Aorta (tissue), 5 donors: ENCODE results near the gene OCRL. TPM values are rescaled to one million over a fixed set of nuclear protein-coding genes. Genes with fewer than 3 reads are reported as not detected.

Experiments
- ATAC-seq: fragments of 200-7000 bp; cut with Tn5 transposase; one replicate; pipeline ENCODE4 v1.9.1; 2022; ENCODE audit warnings: moderate library complexity; ENCODE audit not compliant: low FRiP score
- DNase-seq, 2 donors: peaks; one replicate each; pipeline ENCODE4 v3.0.0-alpha.2; 2020
- H3K27ac ChIP-seq, 2 donors: one replicate each; pipeline ENCODE4 v1.5.1; 2013; ENCODE audit warnings: low read length in 2 of 2, mild to moderate bottlenecking in 2 of 2, moderate library complexity in 2 of 2, control low read depth in 1 of 2, inconsistent platforms in 1 of 2, low read depth in 1 of 2
- H3K27me3 ChIP-seq, 2 donors: one replicate each; pipeline ENCODE4 v1.6.1; 2013; ENCODE audit warnings: control low read depth in 1 of 2, low read length in 1 of 2, mild to moderate bottlenecking in 1 of 2, moderate library complexity in 1 of 2; ENCODE audit not compliant: insufficient read depth in 2 of 2, control insufficient read depth in 1 of 2
- H3K36me3 ChIP-seq, 2 donors: one replicate each; pipeline ENCODE4 v1.6.1; 2013; ENCODE audit warnings: control low read depth in 1 of 2, low read length in 1 of 2, mild to moderate bottlenecking in 1 of 2; ENCODE audit not compliant: insufficient read depth in 2 of 2, control insufficient read depth in 1 of 2
- H3K4me1 ChIP-seq, 2 donors: one replicate each; pipeline ENCODE4 v1.6.1; 2013; ENCODE audit warnings: low read length in 2 of 2, control low read depth in 1 of 2, mild to moderate bottlenecking in 1 of 2, moderate library complexity in 1 of 2; ENCODE audit not compliant: insufficient read depth in 2 of 2, control insufficient read depth in 1 of 2
- H3K4me3 ChIP-seq, 2 donors: one replicate each; pipeline ENCODE4 v1.5.1; 2013; ENCODE audit warnings: low read length in 2 of 2, control low read depth in 1 of 2, mild to moderate bottlenecking in 1 of 2
- H3K9me3 ChIP-seq: one replicate; pipeline ENCODE4 v1.6.1; 2013; ENCODE audit warnings: mild to moderate bottlenecking, low read length; ENCODE audit not compliant: control insufficient read depth
- WGBS, 2 donors: extraction: QIAGEN DNeasy Blood & Tissue Kit; methylation state at CpG; one replicate each; pipeline ENCODE4 v1.1.7; 2013; 5-methylcytosine and 5-hydroxymethylcytosine counted together
- intact Hi-C, 2 donors: fragments of 100-400 bp; cut with DNase I; formaldehyde crosslinking; loops; one replicate each; pipeline versions ENCODE4 v1.14.2 to v1.15.0; 2022
- polyA plus RNA-seq, 2 donors: library from polyadenylated mRNA; stranded (reverse); fragments of 200-250 nt; gene quantifications; one replicate each; pipeline ENCODE4 v1.2.3, GENCODE V29; 2013
- total RNA-seq, 2 donors: library from RNA; stranded (reverse); fragmentation: NEBNext Ultra II Directional; extraction: Animal tissue kit (Norgen Biotek cat#: 25700); gene quantifications; one replicate each; pipeline ENCODE4 v1.2.1, GENCODE V29; 2021
- donor health status: healthy with polysubstance abuse.
- donor health status: Bipolar disorder and iron deficiency.
- donor health status: DM: no; HTN: no; CAD: no.
- donor health status: DM: no; HTN: no; CAD: no.
- donor health status: DM: yes; HTN: yes; CAD: no.

The OCRL gene
- total and polyA plus RNA-seq, 4 donors, result 10.6 to 23.6 (median 18.2) TPM

DNA sequence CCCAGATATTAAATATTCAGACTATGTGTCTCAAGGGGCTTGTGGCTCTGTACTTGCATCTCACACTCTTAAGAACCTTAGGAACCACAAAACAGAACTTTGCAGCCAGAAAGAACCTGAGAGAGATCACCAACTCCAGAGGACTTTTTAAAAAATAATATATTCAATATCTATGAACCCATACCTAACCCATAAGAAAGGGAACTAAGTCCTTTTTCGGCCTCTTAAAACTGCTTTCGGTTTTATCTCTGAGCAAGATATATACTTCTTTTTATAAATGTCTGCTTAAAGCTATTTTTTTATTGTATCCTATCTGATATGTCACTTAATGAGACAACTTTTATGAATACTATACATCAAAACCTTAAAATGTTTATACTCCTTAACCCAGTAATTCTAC is 27.6 kb upstream of the OCRL start:
- Histone ChIP-seq H3K4me3 (no peak overlapping the region), H3K4me1 (no peaks in the 10 kb centered on the region), H3K27ac (no peak overlapping the region), H3K27me3 (no peaks in the 10 kb centered on the region), H3K36me3 (no peaks in the 10 kb centered on the region), H3K9me3 (no peaks in the 10 kb centered on the region)
- DNase-seq (no peak), ATAC-seq (no peak)
- 51% methylated on average over 2 of the region's 2 CpGs for WGBS, 2 donors
- intact Hi-C loops, result no loop called here

DNA sequence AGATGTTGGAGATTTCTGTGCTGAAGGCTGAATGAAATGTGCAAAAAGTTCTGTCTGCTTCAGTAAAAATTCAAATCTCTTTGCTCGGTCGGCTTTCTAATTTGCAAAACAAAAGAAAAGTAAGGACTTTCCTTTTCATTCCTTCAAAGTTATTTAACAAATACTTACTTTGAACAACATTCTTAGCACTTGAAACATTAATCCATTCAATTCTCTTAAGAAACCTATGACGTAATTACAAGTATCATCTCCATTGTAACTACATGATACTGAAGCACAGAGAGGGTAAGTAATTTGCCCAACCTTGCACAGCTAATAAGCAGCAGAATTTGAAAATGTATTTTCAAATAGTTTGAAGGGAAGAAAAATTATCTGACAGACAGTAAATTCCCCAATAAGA is 23.7 kb upstream of the OCRL start:
- DNase-seq, result no peak
- Histone ChIP-seq H3K36me3 (no peaks in the 10 kb centered on the region), H3K4me3 (no peak overlapping the region), H3K27me3 (no peaks in the 10 kb centered on the region), H3K4me1 (no peaks in the 10 kb centered on the region), H3K27ac (no peak overlapping the region), H3K9me3 (no peaks in the 10 kb centered on the region)
- WGBS, 2 donors, result 40 to 71% methylated on average over 3 of the region's 3 CpGs
- no peak for ATAC-seq
- intact Hi-C loops, result no loop called here

DNA sequence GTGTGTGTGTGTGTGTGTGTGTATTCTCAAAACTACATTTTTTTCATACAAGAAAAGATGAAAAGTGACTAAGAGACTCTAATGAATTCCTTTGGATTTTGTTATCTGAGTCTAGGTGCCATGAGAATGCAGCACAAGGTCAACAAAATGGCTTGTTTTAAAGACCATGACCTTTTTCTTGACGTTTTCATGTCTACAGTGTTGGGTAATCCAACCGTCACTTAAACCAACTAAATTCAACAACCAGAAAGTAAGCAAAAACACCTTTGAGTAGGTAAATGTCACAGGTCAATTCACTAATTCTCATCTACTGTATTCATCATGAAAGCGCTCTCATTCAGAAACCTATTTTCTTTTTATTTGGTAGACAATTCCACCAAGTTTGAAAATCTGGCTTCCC is 19.9 kb upstream of the OCRL start:
- H3K27me3 ChIP-seq, result no peaks in the 10 kb centered on the region
- H3K9me3 ChIP-seq, result no peaks in the 10 kb centered on the region
- intact Hi-C loops, result no loop called here
- ATAC-seq, result no peak
- no peak overlapping the region for H3K4me3 ChIP-seq
- no peaks in the 10 kb centered on the region for H3K36me3 ChIP-seq
- DNase-seq, result no peak
- no peaks in the 10 kb centered on the region for H3K4me1 ChIP-seq
- WGBS, 2 donors, result 57 to 75% methylated on average over 3 of the region's 3 CpGs
- no peak overlapping the region for H3K27ac ChIP-seq

DNA sequence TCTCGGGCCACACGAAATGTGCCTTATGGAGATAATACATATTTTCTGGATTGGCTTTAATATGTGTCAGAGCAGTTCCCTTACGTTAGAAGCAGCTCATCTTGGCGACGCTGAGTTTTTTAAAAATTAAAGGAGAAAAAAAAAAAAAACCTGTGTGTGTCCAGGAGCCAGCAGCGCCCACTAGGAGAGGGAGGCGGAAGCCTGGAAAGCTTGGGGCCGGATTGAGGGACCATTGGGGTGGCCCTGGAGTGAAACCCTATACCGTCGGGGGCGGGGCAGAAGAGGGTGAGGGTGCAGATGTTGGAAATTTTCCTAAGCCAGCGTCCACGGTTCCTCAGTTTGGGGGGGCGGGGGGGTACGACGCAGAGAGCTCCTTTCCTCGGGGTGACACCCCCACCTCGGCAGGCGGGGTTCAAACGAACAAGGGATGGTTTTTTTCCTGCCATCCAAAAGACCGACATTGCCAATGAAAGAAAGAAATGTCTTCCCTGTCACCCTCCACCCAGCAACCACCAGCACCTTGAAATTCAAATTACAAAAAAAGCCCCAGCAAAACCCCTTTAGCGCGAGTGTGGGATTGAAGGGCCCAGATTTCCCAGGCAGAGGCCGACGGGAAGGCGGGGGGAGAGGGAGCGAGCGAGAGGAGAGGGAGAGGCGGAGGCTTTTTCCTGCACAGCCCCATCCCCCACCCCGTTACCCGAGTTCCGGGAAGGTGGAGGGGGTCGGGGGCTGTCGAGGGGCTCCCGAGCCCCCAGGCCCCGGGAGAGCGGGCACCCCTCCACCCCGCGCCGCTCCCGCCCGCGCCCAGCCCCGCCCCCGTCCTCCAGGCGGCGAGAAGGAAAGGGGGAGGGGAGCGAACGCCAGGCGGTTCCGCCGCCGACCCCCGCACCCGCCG is 17.6 kb upstream of the OCRL start:
- peak overlapping the region; percentile 70 to 79 for H3K4me3 ChIP-seq
- H3K27ac ChIP-seq, result peak overlapping the region; percentile 16 to 96
- intact Hi-C loops, result no loop called here
- DNase-seq (peak; percentile 59 to 80), ATAC-seq (peak; percentile 79)
- no peaks in the 10 kb centered on the region for H3K27me3 ChIP-seq
- no peaks in the 10 kb centered on the region for H3K4me1 ChIP-seq
- WGBS, 2 donors, result 1 to 27% methylated on average over 45 to 56 of the region's 56 CpGs
- no peaks in the 10 kb centered on the region for H3K9me3 ChIP-seq
- no peaks in the 10 kb centered on the region for H3K36me3 ChIP-seq

DNA sequence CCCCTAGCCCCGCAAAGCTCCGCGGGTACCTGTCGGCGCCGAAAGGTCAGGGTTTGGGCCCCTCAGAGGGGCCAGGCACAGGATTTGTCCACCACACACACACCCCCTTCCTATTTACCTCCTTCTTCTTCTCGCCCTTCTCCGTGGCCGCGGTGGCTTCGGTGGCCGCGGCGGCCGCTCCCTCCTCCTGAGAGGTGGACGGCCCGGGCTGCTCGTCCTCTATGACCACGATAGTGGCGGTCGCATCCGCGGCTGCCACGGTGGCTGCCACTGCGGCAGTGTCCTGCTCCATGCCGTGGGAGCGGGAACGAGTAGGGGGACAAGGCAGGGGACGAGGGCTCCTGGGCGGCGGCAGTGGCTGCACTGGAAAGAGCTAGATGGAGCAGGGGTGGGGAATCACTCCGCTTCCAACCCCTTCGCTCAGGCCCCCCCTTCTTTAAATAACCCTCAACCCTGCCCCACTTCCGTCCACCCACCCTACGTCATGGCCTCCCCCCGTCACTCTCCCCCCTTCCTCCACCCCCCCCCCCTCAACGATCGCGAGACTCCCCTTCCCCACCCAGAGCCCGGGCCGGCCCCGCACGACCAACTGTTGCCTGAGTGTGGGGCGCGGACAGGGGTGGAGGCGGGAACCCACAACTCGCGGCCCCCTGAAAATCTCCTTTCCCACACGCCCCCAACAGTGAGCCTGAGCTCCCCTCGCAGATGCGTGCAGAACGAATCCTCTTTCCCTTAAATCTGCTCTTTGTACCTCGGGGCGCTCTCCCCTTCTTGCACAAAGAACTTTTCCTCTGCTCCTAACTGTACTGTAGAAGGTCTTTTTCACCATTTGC is 16.8 kb upstream of the OCRL start, which contains the start of gene SMARCA1:
SMARCA1 (minus strand) TSS at position 412 of the 833 bp plus-strand sequence; CDS start at position 292, 120 bp downstream.
- Histone ChIP-seq H3K9me3 (no peaks in the 10 kb centered on the region), H3K36me3 (no peaks in the 10 kb centered on the region), H3K4me3 (peak within 1 kb of the TSS; percentile 70 to 79), H3K27me3 (no peaks in the 10 kb centered on the region), H3K4me1 (no peaks in the 10 kb centered on the region), H3K27ac (peak within 1 kb of the TSS; percentile 16 to 96)
- ATAC-seq (peak; percentile 86), DNase-seq (peak; percentile 66 to 81)
- 1 to 40% methylated on average over 49 to 54 of the region's 54 CpGs for WGBS, 2 donors
- intact Hi-C loops, result no loop called here

DNA sequence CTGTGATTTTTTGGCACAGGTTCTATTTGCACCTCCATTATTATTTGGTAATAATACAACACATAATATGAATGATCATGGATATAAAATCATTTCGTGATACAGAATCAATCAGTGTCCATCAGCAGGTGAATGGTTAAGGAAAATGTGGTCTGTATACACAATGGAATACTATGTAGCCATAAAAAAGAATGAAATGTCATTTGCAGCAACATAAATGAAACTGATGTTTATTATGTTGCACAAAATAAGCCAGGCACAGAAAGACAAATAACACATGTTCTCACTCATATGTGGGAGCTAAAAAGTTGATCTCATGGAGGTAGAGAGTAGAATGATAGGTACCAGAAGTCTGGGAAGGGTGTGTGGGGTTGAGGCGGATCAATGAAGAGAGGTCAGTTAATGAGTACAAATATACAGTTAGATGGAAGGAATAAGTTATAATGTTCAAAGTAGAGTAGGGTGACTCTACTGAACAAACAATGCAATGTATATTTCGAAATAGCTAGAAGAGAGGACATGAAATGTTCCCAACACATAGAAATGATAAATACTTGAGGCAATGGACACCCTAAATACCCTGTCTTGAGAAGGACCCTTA is 15.7 kb upstream of the OCRL start:
- ATAC-seq (no peak), DNase-seq (no peak)
- WGBS, 2 donors, result 63 to 90% methylated on average over 3 of the region's 3 CpGs
- Histone ChIP-seq H3K27ac (no peak overlapping the region), H3K4me1 (no peaks in the 10 kb centered on the region), H3K9me3 (no peaks in the 10 kb centered on the region), H3K36me3 (no peaks in the 10 kb centered on the region), H3K27me3 (no peaks in the 10 kb centered on the region), H3K4me3 (no peak overlapping the region)
- intact Hi-C loops, result no loop called here

DNA sequence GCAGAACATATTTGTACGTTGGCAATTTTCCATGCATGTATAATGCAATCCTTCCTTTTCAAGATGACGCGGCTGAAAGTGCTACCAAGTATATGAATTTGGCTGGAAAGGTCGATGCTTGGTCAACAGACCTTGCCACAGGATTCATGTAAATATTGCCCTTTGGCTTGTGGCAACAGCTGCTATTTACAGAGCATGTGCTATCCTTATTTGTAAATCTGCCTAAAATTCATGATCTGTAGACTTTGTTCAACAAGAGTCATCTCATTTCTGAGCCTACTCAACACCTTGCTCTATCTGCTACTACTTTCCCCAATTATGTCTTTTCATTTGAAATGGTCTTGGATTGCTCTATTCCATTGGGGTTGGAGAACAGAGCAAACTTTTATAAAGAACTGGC is 14.9 kb upstream of the OCRL start:
- Histone ChIP-seq H3K36me3 (no peaks in the 10 kb centered on the region), H3K27ac (no peak overlapping the region), H3K9me3 (no peaks in the 10 kb centered on the region), H3K27me3 (no peaks in the 10 kb centered on the region), H3K4me1 (no peaks in the 10 kb centered on the region), H3K4me3 (no peak overlapping the region)
- intact Hi-C loops, result no loop called here
- WGBS, 2 donors, result 58 to 61% methylated on average over 4 of the region's 4 CpGs
- ATAC-seq, result no peak
- no peak for DNase-seq

DNA sequence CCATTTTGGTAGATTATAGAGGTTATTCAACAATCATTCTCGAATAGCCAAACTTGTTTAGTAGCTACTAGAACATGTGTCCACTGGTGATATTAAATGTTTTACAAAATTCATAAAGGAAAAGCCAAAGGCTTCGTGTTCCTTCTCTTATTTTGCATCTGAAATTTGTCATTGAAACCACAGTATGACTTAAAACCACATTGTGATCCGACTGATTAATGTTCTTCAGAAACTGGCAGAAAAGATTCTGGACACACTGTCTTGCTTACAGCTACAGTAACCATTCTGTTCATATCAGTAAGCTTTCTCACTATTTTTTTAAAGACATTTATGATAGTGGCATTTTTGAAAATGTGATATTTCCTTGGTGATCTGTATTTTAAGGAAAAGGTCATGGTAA is 14.2 kb upstream of the OCRL start:
- no peak for ATAC-seq
- intact Hi-C loops, result no loop called here
- Histone ChIP-seq H3K4me1 (no peaks in the 10 kb centered on the region), H3K4me3 (no peak overlapping the region), H3K36me3 (no peaks in the 10 kb centered on the region), H3K9me3 (no peaks in the 10 kb centered on the region), H3K27me3 (no peaks in the 10 kb centered on the region), H3K27ac (no peak overlapping the region)
- no peak for DNase-seq
- 42 to 47% methylated on average over 3 of the region's 3 CpGs for WGBS, 2 donors
